GM19043 (cell line): ENCODE results near the gene SCGB1C1.
"Not testable (repeated sequence)": the region's sequence is repeated elsewhere in the genome, so short reads cannot be mapped to it uniquely, and the experiment has no call there.

ENCODE experiments used
- ATAC-seq: cut with Tn5 transposase; IDR thresholded peaks from one replicate; pipeline ENCODE4 v1.9.1; 2021; ENCODE audit warnings: low read depth; ENCODE audit not compliant: unreplicated experiment

The SCGB1C1 gene

DNA sequence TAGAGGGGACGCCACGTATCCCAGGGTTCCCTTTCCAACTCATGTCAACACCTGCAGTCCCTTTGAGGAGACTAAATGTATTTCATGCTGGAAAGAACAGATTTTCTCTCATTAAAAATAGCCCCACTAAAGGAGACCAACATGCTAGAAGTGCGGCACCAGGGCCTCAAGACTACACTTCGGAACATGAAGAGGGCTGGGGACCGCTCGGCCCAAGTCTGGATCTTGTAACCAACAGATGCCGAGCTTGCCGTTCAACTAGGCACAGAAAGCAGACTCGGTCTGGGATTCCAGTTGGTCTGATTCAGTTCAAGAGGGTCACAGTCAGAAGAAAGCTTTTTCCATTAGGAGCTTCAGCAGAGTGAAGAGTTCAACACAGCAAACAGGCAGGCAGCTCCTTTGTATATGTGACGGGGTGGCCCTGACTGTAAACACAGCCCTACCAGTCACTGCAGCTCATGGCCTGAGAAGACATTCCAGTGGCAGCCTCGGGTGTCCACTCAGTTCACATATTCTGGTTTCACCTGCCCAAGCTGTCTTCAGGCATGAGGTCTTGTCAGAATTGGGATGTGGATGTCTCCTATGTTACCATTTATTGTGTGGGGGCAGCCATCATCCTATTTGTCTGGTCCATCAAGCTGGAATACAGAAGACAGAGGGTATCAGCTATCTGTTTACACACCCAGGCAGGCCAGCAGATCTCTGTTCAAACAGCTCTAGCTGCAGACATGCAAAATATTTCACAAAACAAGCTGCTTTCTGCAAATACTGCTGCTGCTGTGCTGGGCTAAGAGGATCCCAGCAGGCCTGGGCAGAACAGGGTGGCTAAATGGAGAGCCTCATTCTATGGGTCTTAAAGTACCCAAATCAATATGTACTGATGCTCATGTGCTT lies 23.4 kb downstream of the SCGB1C1 start:
- ATAC-seq: no peak

DNA sequence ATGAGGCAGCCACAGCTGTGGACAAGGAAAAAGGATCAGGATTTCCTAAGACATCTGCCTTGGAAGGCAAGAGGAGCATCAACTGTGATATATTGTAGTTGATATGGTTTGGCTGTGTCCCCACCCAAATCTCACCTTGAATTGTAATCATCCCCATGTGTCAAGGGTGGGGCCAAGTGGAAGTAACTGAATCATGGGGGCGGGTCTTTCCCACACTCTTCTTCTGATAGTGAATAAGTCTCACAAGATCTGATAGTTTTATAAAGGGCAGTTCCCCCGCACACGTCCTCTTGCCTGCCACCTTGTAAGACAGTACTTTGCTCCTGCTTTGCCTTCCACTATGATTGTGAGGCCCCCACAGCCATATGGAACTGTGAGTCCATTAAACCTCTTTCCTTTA lies 24.8 kb downstream of the SCGB1C1 start:
- no peak for ATAC-seq

- no peak for ATAC-seq
Measured at GRCh38 chr11:218815-219593, 26.1 kb downstream of the SCGB1C1 start.

DNA sequence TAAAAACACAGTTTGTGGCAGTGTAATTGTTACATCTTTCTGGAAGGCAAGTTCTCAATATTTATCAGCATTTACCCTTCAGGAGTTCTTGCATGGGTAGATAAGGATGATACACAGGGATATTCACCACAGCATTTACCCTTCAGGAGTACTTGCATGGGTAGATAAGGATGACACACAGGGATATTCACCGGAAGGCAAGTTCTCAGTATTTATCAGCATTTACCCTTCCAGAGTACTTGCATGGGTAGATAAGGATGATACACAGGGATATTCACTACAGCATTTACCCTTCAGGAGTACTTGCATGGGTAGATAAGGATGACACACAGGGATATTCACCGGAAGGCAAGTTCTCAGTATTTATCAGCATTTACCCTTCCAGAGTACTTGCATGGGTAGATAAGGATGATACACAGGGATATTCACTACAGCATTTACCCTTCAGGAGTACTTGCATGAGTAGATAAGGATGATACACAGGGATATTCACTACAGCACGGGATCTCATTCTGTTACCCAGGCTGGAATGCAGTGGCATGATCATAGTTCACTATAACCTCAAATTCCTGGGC lies 27.9 kb downstream of the SCGB1C1 start:
- not testable (repeated sequence) for ATAC-seq

DNA sequence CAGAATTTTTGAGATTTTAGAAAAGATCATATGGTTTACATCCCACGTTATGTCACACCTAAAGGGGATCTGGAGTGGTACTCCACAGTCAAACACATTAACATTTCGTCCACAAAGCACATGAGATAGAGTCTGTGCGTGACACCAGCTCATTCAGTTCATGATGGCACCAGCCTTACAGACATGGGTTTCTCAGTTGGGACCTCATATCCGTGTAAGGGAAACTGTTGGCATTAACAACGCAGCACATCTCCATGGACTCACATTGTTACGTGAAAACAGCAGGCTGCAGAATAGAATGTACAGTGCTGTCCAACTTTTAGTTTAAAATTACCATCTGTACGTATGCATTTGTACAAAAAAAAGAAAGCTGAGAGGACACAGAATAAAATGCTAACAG lies 28.7 kb downstream of the SCGB1C1 start:
- ATAC-seq: no peak

GRCh38 chr11:221998-222789 lies 29.3 kb downstream of the SCGB1C1 start:
- no peak for ATAC-seq

- no peak for ATAC-seq
Measured at GRCh38 chr11:223026-223789, 30.3 kb downstream of the SCGB1C1 start.

DNA sequence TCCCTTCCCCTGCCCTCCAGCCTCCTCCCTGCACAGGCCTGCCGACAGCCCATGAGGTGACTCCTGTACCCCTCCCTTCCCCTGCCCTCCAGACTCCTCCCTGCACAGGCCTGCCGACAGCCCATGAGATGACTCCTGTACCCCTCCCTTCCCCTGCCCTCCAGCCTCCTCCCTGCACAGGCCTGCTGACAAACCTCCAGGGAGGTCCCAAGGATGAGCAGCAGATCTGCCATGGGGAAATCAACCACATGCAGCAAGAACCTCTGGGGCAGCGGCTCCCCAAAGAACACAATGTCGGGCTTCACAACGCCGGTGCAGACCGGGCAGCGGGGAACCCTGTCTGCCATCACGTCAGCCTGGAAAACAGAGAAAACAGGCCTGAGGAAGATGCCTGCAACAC lies 31.0 kb downstream of the SCGB1C1 start:
- no peak for ATAC-seq

DNA sequence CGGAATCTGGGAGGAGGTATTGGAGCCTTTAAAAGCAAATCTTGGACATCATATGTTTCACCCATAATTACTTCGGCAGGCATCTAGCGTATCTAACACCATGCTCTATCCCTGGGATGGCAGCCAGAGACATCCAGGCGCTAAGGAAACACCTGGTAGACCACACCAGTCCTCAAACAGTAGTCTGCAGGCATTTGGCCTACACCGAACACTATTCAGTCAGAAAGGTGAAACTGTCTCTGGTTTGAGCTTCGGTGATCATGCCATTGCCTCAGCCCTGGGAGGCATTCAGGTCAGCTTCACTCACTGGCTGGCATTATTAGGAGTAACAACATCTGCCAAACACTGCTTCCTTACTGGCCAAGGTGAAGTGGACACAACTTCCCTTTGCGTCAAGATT lies 31.5 kb downstream of the SCGB1C1 start:
- ATAC-seq: no peak

DNA sequence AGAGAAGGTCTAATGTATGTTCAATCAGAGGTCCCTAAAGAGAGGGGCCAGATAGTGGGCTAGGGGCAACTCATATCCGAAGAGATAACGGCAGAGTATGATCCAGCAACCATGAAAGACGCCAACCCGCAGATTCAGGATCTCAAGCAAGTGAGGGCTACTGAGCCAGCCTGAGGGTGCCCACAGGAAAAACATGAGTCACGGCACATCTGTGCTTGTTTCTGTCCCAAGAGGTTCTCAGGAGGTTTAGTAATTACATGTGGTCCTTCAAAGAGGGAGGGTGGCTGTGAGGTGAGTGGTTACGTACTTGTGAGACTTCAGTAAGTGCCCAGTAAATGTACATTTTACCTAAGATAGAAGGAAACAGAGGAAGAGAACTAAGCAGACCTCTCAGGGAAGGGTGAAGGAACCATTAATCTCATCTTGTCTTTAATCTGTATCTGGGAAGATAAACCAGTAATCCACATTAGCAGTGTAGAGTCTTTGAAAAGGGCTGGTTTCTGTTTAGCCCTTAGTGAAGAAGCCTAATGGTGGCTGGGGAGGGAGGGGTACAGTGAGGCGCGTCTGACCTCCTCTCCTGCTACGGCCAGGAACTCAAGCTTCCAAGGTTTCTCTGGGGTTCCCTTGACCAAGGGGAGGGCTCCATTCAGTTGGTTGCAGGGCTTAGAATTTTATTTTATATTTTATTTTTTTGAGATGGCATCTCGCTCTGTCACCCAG lies 33.0 kb downstream of the SCGB1C1 start:
- ATAC-seq: no peak

GRCh38 chr11:227824-228379 lies 35.0 kb downstream of the SCGB1C1 start:
- no peak for ATAC-seq

- ATAC-seq: no peak
Measured at GRCh38 chr11:230431-230830, 37.6 kb downstream of the SCGB1C1 start.

DNA sequence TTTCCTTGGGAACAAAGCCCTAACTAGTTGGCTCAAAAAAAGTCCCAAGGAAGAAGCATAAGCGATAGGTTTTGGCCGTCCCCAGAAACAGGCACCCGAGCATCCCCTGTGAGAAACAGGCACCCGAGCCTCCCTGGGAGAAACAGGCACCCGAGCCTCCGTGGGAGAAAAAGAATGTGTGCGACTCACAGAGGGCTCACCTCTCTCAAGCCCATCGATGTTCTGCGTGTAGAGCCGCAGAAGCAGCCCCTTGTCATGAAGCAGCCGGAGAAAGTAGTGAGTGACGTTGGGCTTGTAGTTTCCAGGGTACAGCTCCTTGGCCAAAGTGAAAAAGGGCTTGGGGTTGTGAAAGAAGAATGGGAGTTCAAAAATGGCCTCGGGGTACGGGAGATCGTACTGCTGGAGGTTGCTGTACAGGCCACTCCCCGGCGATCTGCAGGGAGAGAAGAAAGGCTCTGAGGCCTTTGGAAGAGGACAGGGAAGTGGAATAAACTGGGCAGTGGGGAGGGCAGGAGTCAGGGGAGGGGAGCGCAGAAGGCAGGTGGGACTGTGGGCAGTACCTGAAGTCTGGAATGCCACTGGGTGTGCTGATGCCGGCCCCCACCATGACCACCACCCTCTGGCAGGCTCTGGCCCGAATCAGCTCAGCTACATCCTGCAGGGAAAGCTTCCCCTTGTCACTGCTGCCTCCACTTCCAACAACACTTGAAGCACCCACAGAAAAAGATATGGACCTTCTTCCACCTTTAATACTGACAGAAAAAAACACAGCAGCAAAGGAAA lies 40.1 kb downstream of the SCGB1C1 start:
- no peak for ATAC-seq

DNA sequence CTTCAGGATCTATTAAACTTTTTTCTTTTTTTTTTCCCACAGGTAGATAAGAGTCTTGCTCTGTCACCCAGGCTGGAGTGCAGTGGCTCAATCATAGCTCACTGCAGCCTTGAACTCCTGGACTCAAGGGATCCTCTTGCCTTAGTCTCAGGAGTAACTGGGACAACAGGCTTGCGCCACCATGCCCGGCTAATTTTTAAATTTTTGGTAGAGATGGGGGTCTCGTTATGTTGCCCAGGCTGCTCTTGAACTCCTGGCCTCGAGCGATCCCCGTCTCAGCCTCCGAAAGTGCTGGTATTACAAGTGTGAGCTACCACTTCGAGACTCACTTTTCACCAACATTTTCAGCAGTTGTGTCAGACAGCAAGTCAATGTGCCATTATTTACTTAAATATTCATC lies 42.3 kb downstream of the SCGB1C1 start:
- no peak for ATAC-seq

- ATAC-seq: peak; percentile 7
Measured at GRCh38 chr11:235609-235996, 42.7 kb downstream of the SCGB1C1 start.

DNA sequence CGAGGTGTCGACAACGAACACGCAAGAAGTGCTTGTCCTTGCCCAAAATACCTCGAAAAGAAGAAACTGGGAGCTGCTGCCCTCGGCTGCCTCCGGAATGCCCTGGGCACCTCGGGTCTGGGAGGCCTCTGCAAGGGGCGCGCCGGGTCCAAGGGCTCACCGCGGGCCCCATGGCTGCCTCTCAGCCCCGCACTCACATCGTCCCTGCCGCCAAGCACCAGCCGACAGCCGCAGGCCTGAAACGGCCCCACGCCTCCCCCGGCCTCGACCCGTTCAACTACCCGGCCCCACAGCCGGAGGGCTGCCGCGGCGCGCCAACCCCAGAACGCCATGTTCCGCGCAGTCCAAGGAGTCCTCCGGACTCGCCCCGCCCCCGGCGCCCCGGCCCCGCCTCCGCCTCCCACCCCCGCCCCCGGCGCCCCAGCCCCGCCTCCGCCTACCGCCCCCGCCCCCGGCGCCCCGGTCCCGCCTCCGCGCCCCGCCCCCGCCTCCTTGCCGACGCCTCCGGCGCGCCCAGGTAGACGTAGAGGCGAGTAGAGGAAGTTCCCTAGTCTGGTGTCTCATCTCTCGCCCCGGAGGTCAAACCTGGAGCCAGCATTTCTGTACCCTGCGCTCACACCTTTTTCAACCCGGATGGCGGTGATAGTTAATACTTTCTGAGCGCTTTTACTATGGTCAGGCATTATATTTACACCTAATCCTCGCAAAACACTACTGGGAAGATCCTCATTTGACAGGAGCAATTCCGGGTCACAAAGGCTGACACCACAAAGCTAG lies 43.3 kb downstream of the SCGB1C1 start, which contains the start of gene SIRT3:
Gene SIRT3 (minus strand): TSS at position 346 of the 777 bp plus-strand sequence. CDS start 14 bp downstream, at position 332.
- peak; percentile 76 for ATAC-seq
